Adrenal gland (tissue), 12 donors: ENCODE results near the gene ATP4A. TPM values are rescaled to one million over a fixed set of nuclear protein-coding genes. Genes with fewer than 3 reads are reported as not detected.
"Not testable (repeated sequence)": the region's sequence is repeated elsewhere in the genome, so short reads cannot be mapped to it uniquely, and the experiment has no call there.

Source experiments
- DNase-seq, 7 donors: peaks; one replicate each; pipeline ENCODE4 v3.0.0-alpha.2; 2019 to 2020
- H3K27ac ChIP-seq, 5 donors: fragments of 200-600 bp; sonication (generic) in 4 of 5; 1 replicate in 3 of 5; 2 replicates in 2 of 5; pipeline versions ENCODE4 v1.5.1 to v1.8.0; 2016 to 2020; ENCODE audit warnings: mild to moderate bottlenecking in 1 of 5
- H3K27me3 ChIP-seq: fragments of 200-600 bp; 2 replicates; pipeline ENCODE4 v1.8.0; 2021
- H3K36me3 ChIP-seq, 2 donors: fragments of 200-600 bp; replicated peaks in 1 of 2; 1 replicate in 1 of 2; 2 replicates in 1 of 2; pipeline versions ENCODE4 v1.5.1 to v1.8.0; 2018 to 2022
- H3K4me1 ChIP-seq, 2 donors: fragments of 200-600 bp; replicated peaks in 1 of 2; 1 replicate in 1 of 2; 2 replicates in 1 of 2; pipeline versions ENCODE4 v1.5.1 to v1.8.0; 2018 to 2021
- H3K4me3 ChIP-seq, 4 donors: fragments of 200-600 bp; sonication (generic) in 3 of 4; one replicate each; pipeline ENCODE4 v1.5.1; 2016 to 2018
- H3K9me3 ChIP-seq, 3 donors: fragments of 200-600 bp; sonication (generic) in 1 of 3; replicated peaks in 1 of 3; 1 replicate in 2 of 3; 2 replicates in 1 of 3; pipeline versions ENCODE4 v1.5.1 to v1.8.0; 2016 to 2021
- CTCF ChIP-seq, 6 experiments: fragments of 450-650 bp in 4 of 6; fragments of 200-600 bp in 2 of 6; sonication (generic) in 1 of 6; IDR thresholded peaks; 1 replicate in 5 of 6; 2 replicates in 1 of 6; pipeline versions ENCODE4 v1.5.1 to v1.8.0; 2016 to 2021; ENCODE audit warnings: antibody characterized with exemption in 6 of 6, mild to moderate bottlenecking in 2 of 6, moderate library complexity in 1 of 6
- POLR2A ChIP-seq, 2 donors: fragments of 450-650 bp; IDR thresholded peaks; one replicate each; pipeline ENCODE4 v1.6.1; 2017; ENCODE audit warnings: antibody characterized with exemption in 2 of 2, mild to moderate bottlenecking in 2 of 2, moderate library complexity in 1 of 2
- WGBS, 4 donors: extraction: QIAGEN DNeasy Blood & Tissue Kit in 2 of 4; methylation state at CpG; one replicate each; pipeline versions ENCODE4 v1.1.5 to v1.1.7; 2013 to 2017; 5-methylcytosine and 5-hydroxymethylcytosine counted together
- intact Hi-C, 2 donors: fragments of 100-400 bp; cut with DNase I; formaldehyde crosslinking; loops; one replicate each; pipeline versions ENCODE4 v1.14.1 to v1.15.0; 2022 to 2023
- polyA plus RNA-seq, 3 donors: library from polyadenylated mRNA; stranded (reverse); fragments of 200-250 nt in 2 of 3; fragments of 350-450 nt in 1 of 3; fragmentation: Illumina TruSeq in 1 of 3; extraction: RNeasy Lipid Tissue Mini Kit (QIAGEN cat#74804) in 1 of 3; gene quantifications; one replicate each; pipeline ENCODE4 v1.2.3, GENCODE V29; 2013 to 2014
- total RNA-seq, 9 donors: library from RNA; depleted of rRNA in 4 of 9; stranded (reverse); fragments of >200 nt in 4 of 9; fragments of 120-200 nt in 1 of 9; fragmentation: NEBNext Ultra II Directional in 1 of 9; extraction: Animal tissue kit (Norgen Biotek cat#: 25700) in 1 of 9; gene quantifications; one replicate each; pipeline versions ENCODE4 v1.1.0 to v1.2.4, GENCODE V29; 2013 to 2023
- donor health status: healthy with polysubstance abuse.
- donor health status: Bipolar disorder and iron deficiency.
- donor health status: DM: yes; HTN: yes; CAD: no.
- donor health status: DM: no; HTN: no; CAD: no.
- donor health status: DM: no; HTN: no; CAD: no.
- donor health status: DM: yes; HTN: yes; CAD: no.

The ATP4A gene
- total and polyA plus RNA-seq, 12 donors: 2.2 to 63.5 (median 7.5) TPM

- H3K36me3 ChIP-seq: no peaks in the 10 kb centered on the region
- H3K9me3 ChIP-seq: no peaks in the 10 kb centered on the region
- intact Hi-C loops: no loop called here
- WGBS, 4 donors: 84 to 92% (median 87%) methylated on average over 3 of the region's 3 CpGs
- H3K4me3 ChIP-seq: no peak overlapping the region
- no peaks in the 10 kb centered on the region for H3K27me3 ChIP-seq
- H3K27ac ChIP-seq: no peak overlapping the region
- no peaks in the 10 kb centered on the region for H3K4me1 ChIP-seq
- no peak for DNase-seq
- TF ChIP-seq CTCF (IDR thresholded peaks at IDR 0.05) (no peak), POLR2A (IDR thresholded peaks at IDR 0.05) (no peak)
Measured at GRCh38 chr19:35601971-35602370, 38.5 kb upstream of the ATP4A start.

GRCh38 chr19:35596366-35596999, 33.0 kb upstream of the ATP4A start:
- no peaks in the 10 kb centered on the region for H3K27me3 ChIP-seq
- no peak overlapping the region for H3K4me3 ChIP-seq
- H3K36me3 ChIP-seq: no peaks in the 10 kb centered on the region
- 57 to 69% (median 65%) methylated on average over 4 of the region's 4 CpGs for WGBS, 4 donors
- no peaks in the 10 kb centered on the region for H3K4me1 ChIP-seq
- H3K9me3 ChIP-seq: no peaks in the 10 kb centered on the region
- no peak overlapping the region for H3K27ac ChIP-seq
- no peak for DNase-seq
- intact Hi-C loops: loop anchor here in 1 of 2 donors (5.0 kb wide), 1 partner anchor 49 kb away; the partner anchor contains the start of gene TMEM147
- TF ChIP-seq CTCF (IDR thresholded peaks at IDR 0.05) (no peak), POLR2A (IDR thresholded peaks at IDR 0.05) (no peak)

GRCh38 chr19:35595928-35596327, 32.5 kb upstream of the ATP4A start:
- H3K27ac ChIP-seq: no peak overlapping the region
- no peak for TF ChIP-seq POLR2A (IDR thresholded peaks at IDR 0.05)
- no peak for TF ChIP-seq CTCF (IDR thresholded peaks at IDR 0.05)
- intact Hi-C loops: loop anchor here in 1 of 2 donors (5.0 kb wide), 1 partner anchor 49 kb away; the partner anchor contains the start of gene TMEM147
- H3K27me3 ChIP-seq: no peaks in the 10 kb centered on the region
- 89 to 100% (median 98%) methylated on average over 1 of the region's 1 CpG for WGBS, 4 donors
- H3K9me3 ChIP-seq: no peaks in the 10 kb centered on the region
- H3K36me3 ChIP-seq: no peaks in the 10 kb centered on the region
- H3K4me1 ChIP-seq: no peaks in the 10 kb centered on the region
- H3K4me3 ChIP-seq: no peak overlapping the region
- no peak for DNase-seq

- H3K4me1 ChIP-seq, H3K27ac ChIP-seq, DNase-seq, H3K36me3 ChIP-seq, H3K27me3 ChIP-seq, H3K4me3 ChIP-seq, H3K9me3 ChIP-seq: not testable (repeated sequence)
- intact Hi-C loops: loop anchor here in 1 of 2 donors (5.0 kb wide), 1 partner anchor 48 kb away; the partner anchor contains the start of gene TMEM147
- WGBS, 4 donors: 57 to 73% (median 63%) methylated on average over 3 of the region's 3 CpGs
Measured at GRCh38 chr19:35595026-35595425, 31.6 kb upstream of the ATP4A start.

- Histone ChIP-seq H3K27ac (no peak overlapping the region), H3K9me3 (no peaks in the 10 kb centered on the region), H3K36me3 (no peaks in the 10 kb centered on the region), H3K4me3 (no peak overlapping the region), H3K27me3 (no peaks in the 10 kb centered on the region), H3K4me1 (no peaks in the 10 kb centered on the region)
- WGBS, 4 donors: 22 to 27% (median 24%) methylated on average over 8 of the region's 8 CpGs
- TF ChIP-seq CTCF (IDR thresholded peaks at IDR 0.05) (peak; percentile 40 to 83 (median 67)), POLR2A (IDR thresholded peaks at IDR 0.05) (no peak)
- intact Hi-C loops: loop anchor here in 1 of 2 donors (2.0 kb wide), 1 partner anchor 43 kb away; no protein-coding TSS in a partner anchor
- peak in 6 of 7 donors; percentile 31 to 61 (median 41) for DNase-seq
Measured at GRCh38 chr19:35592226-35592625, 28.8 kb upstream of the ATP4A start.
